ENCODE data around the gene OXLD1. TPM values are rescaled to one million over a fixed set of nuclear protein-coding genes. Genes with fewer than 3 reads are reported as not detected.

Gene OXLD1
- total RNA-seq, 4 donors from 2014 or later = 33.5 to 68.3 (median 48.2) TPM

GRCh38 chr17:81650951-81651350, 15.5 kb downstream of the OXLD1 start:
- intact Hi-C loops (cut with DNase I; ENCODE audit: low total_unique reads) = no loop called here
- 75 to 83% methylated on average over 9 of the region's 9 CpGs for WGBS, 2 donors
- no peak for DNase-seq (ENCODE audit: low spot score in 2 of 2)
- TF ChIP-seq CTCF (IDR thresholded peaks at IDR 0.05) = no peak
- no peak for TF ChIP-seq POLR2A (IDR thresholded peaks at IDR 0.05)
- H3K4me3 ChIP-seq (ENCODE audit: low read depth, poor library complexity, severe bottlenecking) = no peak overlapping the region

- DNase-seq (ENCODE audit: low spot score in 2 of 2) = no peak
- intact Hi-C loops (cut with DNase I; ENCODE audit: low total_unique reads) = no loop called here
- WGBS, 2 donors = 55 to 70% methylated on average over 14 of the region's 14 CpGs
- no peak overlapping the region for H3K4me3 ChIP-seq (ENCODE audit: low read depth, poor library complexity, severe bottlenecking)
- TF ChIP-seq POLR2A (IDR thresholded peaks at IDR 0.05) = no peak
- TF ChIP-seq CTCF (IDR thresholded peaks at IDR 0.05) = no peak
Observed at GRCh38 chr17:81648707-81649085, 17.7 kb downstream of the OXLD1 start.

GRCh38 chr17:81648013-81648706, 18.2 kb downstream of the OXLD1 start:
- no peak for DNase-seq (ENCODE audit: low spot score in 2 of 2)
- 10 to 27% methylated on average over 4 to 15 of the region's 78 CpGs for WGBS, 2 donors
- H3K4me3 ChIP-seq (ENCODE audit: low read depth, poor library complexity, severe bottlenecking) = no peak overlapping the region
- intact Hi-C loops (cut with DNase I; ENCODE audit: low total_unique reads) = no loop called here
- TF ChIP-seq POLR2A (IDR thresholded peaks at IDR 0.05) (no peak), CTCF (IDR thresholded peaks at IDR 0.05) (no peak)

GRCh38 chr17:81647640-81648012, 18.8 kb downstream of the OXLD1 start:
- intact Hi-C loops (cut with DNase I; ENCODE audit: low total_unique reads) = no loop called here
- no peak for TF ChIP-seq POLR2A (IDR thresholded peaks at IDR 0.05)
- TF ChIP-seq CTCF (IDR thresholded peaks at IDR 0.05) = no peak
- no peak overlapping the region for H3K4me3 ChIP-seq (ENCODE audit: low read depth, poor library complexity, severe bottlenecking)
- 47 to 49% methylated on average over 14 to 15 of the region's 21 CpGs for WGBS, 2 donors
- DNase-seq (ENCODE audit: low spot score in 2 of 2) = no peak

- DNase-seq (ENCODE audit: low spot score in 2 of 2) = no peak
- intact Hi-C loops (cut with DNase I; ENCODE audit: low total_unique reads) = no loop called here
- H3K4me3 ChIP-seq (ENCODE audit: low read depth, poor library complexity, severe bottlenecking) = no peak overlapping the region
- WGBS, 2 donors = 72 to 76% methylated on average over 12 of the region's 12 CpGs
- no peak for TF ChIP-seq CTCF (IDR thresholded peaks at IDR 0.05)
- TF ChIP-seq POLR2A (IDR thresholded peaks at IDR 0.05) = no peak
Observed at GRCh38 chr17:81646869-81647600, 19.4 kb downstream of the OXLD1 start.

Measured in lower leg skin (tissue), 4 donors.